Astrocyte (in vitro differentiated cells and primary cell): Measurements from ENCODE around the gene COP1. TPM values are rescaled to one million over a fixed set of nuclear protein-coding genes. Genes with fewer than 3 reads are reported as not detected.

Experiments
- DNase-seq: peaks from one replicate; pipeline ENCODE4 v3.0.0-alpha.2; 2010; ENCODE audit warnings: low read depth
- FAIRE-seq: peaks from 2 replicates; lab custom pipeline; 2011; peaks lifted over from hg19 to GRCh38; lab: Jason Lieb, UNC
- H2AFZ ChIP-seq: 2 replicates; pipeline ENCODE4 v1.6.0; 2012; ENCODE audit warnings: low read depth, low read length, inconsistent platforms
- H3K27ac ChIP-seq: 2 replicates; pipeline ENCODE4 v1.5.1; 2011; ENCODE audit warnings: low read depth, low read length, inconsistent platforms
- H3K27me3 ChIP-seq: 2 replicates; pipeline ENCODE4 v1.6.0; 2011; ENCODE audit warnings: low read length, inconsistent platforms; ENCODE audit not compliant: insufficient read depth
- H3K36me3 ChIP-seq: 2 replicates; pipeline ENCODE4 v1.5.1; 2011; ENCODE audit warnings: low read length, inconsistent platforms; ENCODE audit not compliant: insufficient read depth
- H3K4me1 ChIP-seq: 2 replicates; pipeline ENCODE4 v1.5.1; 2011; ENCODE audit warnings: low read length, inconsistent platforms; ENCODE audit not compliant: insufficient read depth
- H3K4me2 ChIP-seq: 2 replicates; pipeline ENCODE4 v1.6.0; 2012; ENCODE audit warnings: low read length, inconsistent platforms
- H3K4me3 ChIP-seq: 2 replicates; pipeline ENCODE4 v1.5.1; 2011; ENCODE audit warnings: low read depth, mild to moderate bottlenecking, low read length, inconsistent platforms; ENCODE audit not compliant: insufficient read depth
- H3K79me2 ChIP-seq: 2 replicates; pipeline ENCODE4 v1.6.0; 2012; ENCODE audit warnings: mild to moderate bottlenecking, low read length, inconsistent platforms; ENCODE audit not compliant: insufficient read depth
- H3K9ac ChIP-seq: 2 replicates; pipeline ENCODE4 v1.6.0; 2012; ENCODE audit warnings: mild to moderate bottlenecking, low read length, inconsistent platforms
- H3K9me3 ChIP-seq: 2 replicates; pipeline ENCODE4 v1.5.1; 2012; ENCODE audit warnings: low read depth, mild to moderate bottlenecking, low read length, inconsistent platforms; ENCODE audit not compliant: insufficient read depth
- H4K20me1 ChIP-seq: 2 replicates; pipeline ENCODE4 v1.6.0; 2012; ENCODE audit warnings: low read length, inconsistent platforms; ENCODE audit not compliant: insufficient read depth
- H3K27ac Mint-ChIP-seq: one replicate; pipeline ENCODE4 v1.8.0; 2021; ENCODE audit warnings: mild to moderate bottlenecking, mixed read lengths; ENCODE audit not compliant: unreplicated experiment
- H3K27me3 Mint-ChIP-seq: one replicate; pipeline ENCODE4 v1.8.0; 2021; ENCODE audit warnings: low read depth, mixed read lengths; ENCODE audit not compliant: unreplicated experiment
- H3K36me3 Mint-ChIP-seq: one replicate; pipeline ENCODE4 v1.8.0; 2021; ENCODE audit warnings: low read depth, mixed read lengths; ENCODE audit not compliant: unreplicated experiment
- H3K4me1 Mint-ChIP-seq: one replicate; pipeline ENCODE4 v1.8.0; 2021; ENCODE audit warnings: low read depth, mixed read lengths; ENCODE audit not compliant: unreplicated experiment
- H3K4me3 Mint-ChIP-seq: one replicate; pipeline ENCODE4 v1.8.0; 2021; ENCODE audit warnings: mild to moderate bottlenecking, moderate library complexity, mixed read lengths; ENCODE audit not compliant: unreplicated experiment
- H3K9me3 Mint-ChIP-seq: one replicate; pipeline ENCODE4 v1.8.0; 2021; ENCODE audit warnings: mild to moderate bottlenecking, mixed read lengths; ENCODE audit not compliant: unreplicated experiment
- EZH2 ChIP-seq: IDR thresholded peaks from 2 replicates; pipeline ENCODE4 v1.6.1; 2012; ENCODE audit warnings: mild to moderate bottlenecking, low read length, inconsistent platforms; ENCODE audit not compliant: insufficient read depth
- total RNA-seq: library from RNA; stranded (reverse); gene quantifications from 2 replicates; pipeline ENCODE4 v1.2.1, GENCODE V29; 2021
- TF ChIP-seq, protein P1 (sequence below): IDR thresholded peaks from 2 replicates; pipeline ENCODE4 v1.5.1; 2011; ENCODE audit warnings: low read depth, mild to moderate bottlenecking, inconsistent platforms, low read length, moderate library complexity; ENCODE audit not compliant: insufficient read depth

Gene COP1
- total RNA-seq, 1 donor from 2014 or later, result 45.9 TPM

DNA sequence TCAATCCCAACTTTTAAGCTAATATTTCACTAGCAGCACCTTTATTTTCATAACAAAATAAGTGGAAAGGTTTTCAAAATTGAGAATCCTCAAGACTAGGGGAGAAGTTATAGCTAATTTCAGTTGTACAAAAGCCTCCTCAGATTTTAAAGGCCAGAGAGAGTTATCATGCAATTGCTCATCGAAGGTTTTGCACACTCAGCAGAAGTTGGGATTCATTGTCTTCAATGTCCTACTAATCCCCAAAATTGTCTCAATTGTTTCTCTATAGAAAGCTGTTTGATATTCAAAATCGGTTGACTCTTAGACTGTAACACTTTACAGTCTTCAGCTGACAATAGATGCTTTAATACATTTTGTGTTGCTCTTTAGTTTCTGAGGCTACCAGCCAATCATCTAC is 293.0 kb downstream of the COP1 start:
- no peak overlapping the region for H3K4me2 ChIP-seq
- no peaks in the 10 kb centered on the region for H3K4me1 ChIP-seq
- no peak overlapping the region for H3K9ac ChIP-seq
- DNase-seq, result no peak
- no peak overlapping the region for H3K4me3 ChIP-seq
- TF ChIP-seq EZH2, result no peak
- TF ChIP-seq, protein P1, sequence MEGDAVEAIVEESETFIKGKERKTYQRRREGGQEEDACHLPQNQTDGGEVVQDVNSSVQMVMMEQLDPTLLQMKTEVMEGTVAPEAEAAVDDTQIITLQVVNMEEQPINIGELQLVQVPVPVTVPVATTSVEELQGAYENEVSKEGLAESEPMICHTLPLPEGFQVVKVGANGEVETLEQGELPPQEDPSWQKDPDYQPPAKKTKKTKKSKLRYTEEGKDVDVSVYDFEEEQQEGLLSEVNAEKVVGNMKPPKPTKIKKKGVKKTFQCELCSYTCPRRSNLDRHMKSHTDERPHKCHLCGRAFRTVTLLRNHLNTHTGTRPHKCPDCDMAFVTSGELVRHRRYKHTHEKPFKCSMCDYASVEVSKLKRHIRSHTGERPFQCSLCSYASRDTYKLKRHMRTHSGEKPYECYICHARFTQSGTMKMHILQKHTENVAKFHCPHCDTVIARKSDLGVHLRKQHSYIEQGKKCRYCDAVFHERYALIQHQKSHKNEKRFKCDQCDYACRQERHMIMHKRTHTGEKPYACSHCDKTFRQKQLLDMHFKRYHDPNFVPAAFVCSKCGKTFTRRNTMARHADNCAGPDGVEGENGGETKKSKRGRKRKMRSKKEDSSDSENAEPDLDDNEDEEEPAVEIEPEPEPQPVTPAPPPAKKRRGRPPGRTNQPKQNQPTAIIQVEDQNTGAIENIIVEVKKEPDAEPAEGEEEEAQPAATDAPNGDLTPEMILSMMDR, result no peak
- peaks cover 3% of the 10 kb centered on the region for H3K27me3 Mint-ChIP-seq
- no peaks in the 10 kb centered on the region for H3K4me1 Mint-ChIP-seq
- H3K36me3 ChIP-seq, result no peaks in the 10 kb centered on the region
- no peak overlapping the region for H3K4me3 Mint-ChIP-seq
- H3K27ac Mint-ChIP-seq, result no peak overlapping the region
- H2AFZ ChIP-seq, result no peak overlapping the region
- H3K9me3 ChIP-seq, result no peaks in the 10 kb centered on the region
- no peaks in the 10 kb centered on the region for H4K20me1 ChIP-seq
- no peaks in the 10 kb centered on the region for H3K79me2 ChIP-seq
- peaks cover 12% of the 10 kb centered on the region for H3K9me3 Mint-ChIP-seq
- peaks cover 31% of the 10 kb centered on the region for H3K36me3 Mint-ChIP-seq
- FAIRE-seq, result no peak
- no peaks in the 10 kb centered on the region for H3K27me3 ChIP-seq
- no peak overlapping the region for H3K27ac ChIP-seq

DNA sequence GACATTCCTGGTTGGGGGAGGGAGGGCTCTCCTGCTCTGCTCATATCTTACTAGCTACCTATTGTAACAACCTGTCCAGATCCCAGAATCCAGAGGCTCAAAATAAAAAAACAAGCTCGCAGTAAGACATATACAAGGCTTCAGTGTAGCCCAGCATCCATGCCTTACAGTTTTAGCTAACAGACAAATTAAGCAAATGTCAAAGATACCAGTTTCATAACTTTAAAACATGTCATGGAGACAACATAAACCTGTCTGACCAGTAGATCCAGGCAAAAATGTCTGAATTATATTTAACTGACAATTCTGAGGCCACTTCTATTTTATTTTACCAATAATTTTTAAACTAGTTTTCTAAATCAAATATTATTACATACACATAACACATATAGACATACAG is 295.9 kb downstream of the COP1 start:
- H3K27ac Mint-ChIP-seq, result no peak overlapping the region
- Histone ChIP-seq H3K4me2 (no peak overlapping the region), H3K4me3 (no peak overlapping the region), H3K27me3 (no peaks in the 10 kb centered on the region), H3K79me2 (no peaks in the 10 kb centered on the region), H3K27ac (no peak overlapping the region), H4K20me1 (no peaks in the 10 kb centered on the region), H3K9me3 (no peaks in the 10 kb centered on the region), H2AFZ (no peak overlapping the region), H3K4me1 (no peaks in the 10 kb centered on the region), H3K36me3 (no peaks in the 10 kb centered on the region), H3K9ac (no peak overlapping the region)
- peaks cover 12% of the 10 kb centered on the region for H3K9me3 Mint-ChIP-seq
- DNase-seq (no peak), FAIRE-seq (no peak)
- no peak overlapping the region for H3K4me3 Mint-ChIP-seq
- peaks cover 1% of the 10 kb centered on the region for H3K27me3 Mint-ChIP-seq
- no peaks in the 10 kb centered on the region for H3K4me1 Mint-ChIP-seq
- TF ChIP-seq, protein P1, result no peak
- no peak for TF ChIP-seq EZH2
- peaks cover 30% of the 10 kb centered on the region for H3K36me3 Mint-ChIP-seq

DNA sequence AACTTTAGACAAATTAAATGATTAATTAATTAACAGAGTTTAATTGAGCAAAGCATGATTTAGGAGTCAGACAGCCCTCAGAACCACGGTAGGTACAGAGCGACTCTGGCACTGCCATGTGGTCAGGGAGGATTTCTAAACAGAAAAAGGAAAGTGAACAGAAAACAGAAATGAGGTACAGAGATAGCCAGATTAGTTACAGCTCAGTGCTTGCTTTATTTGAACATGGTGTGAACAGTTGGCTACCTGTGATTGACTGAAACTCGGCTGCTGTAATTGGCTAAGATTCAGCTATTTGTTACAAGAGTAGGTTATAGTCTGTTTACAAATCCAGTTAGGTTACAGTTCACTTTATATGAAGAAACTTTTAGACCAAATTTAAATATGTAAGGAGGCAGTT is 300.7 kb downstream of the COP1 start:
- Histone ChIP-seq H3K4me1 (no peaks in the 10 kb centered on the region), H3K27ac (no peak overlapping the region), H3K36me3 (no peaks in the 10 kb centered on the region), H3K9me3 (no peaks in the 10 kb centered on the region), H3K4me2 (no peak overlapping the region), H3K79me2 (no peaks in the 10 kb centered on the region), H4K20me1 (no peaks in the 10 kb centered on the region), H3K4me3 (no peak overlapping the region), H2AFZ (no peak overlapping the region), H3K27me3 (no peaks in the 10 kb centered on the region), H3K9ac (no peak overlapping the region)
- H3K9me3 Mint-ChIP-seq, result peaks cover 12% of the 10 kb centered on the region
- H3K4me1 Mint-ChIP-seq, result no peaks in the 10 kb centered on the region
- TF ChIP-seq EZH2, result no peak
- TF ChIP-seq, protein P1, result no peak
- no peak for DNase-seq
- peaks cover 30% of the 10 kb centered on the region for H3K36me3 Mint-ChIP-seq
- H3K27ac Mint-ChIP-seq, result no peak overlapping the region
- peaks cover 5% of the 10 kb centered on the region for H3K27me3 Mint-ChIP-seq
- FAIRE-seq, result no peak
- H3K4me3 Mint-ChIP-seq, result no peak overlapping the region
